Left ventricle myocardium inferior (tissue), 1 donor: ENCODE data around the gene BNC2. TPM values are rescaled to one million over a fixed set of nuclear protein-coding genes. Genes with fewer than 3 reads are reported as not detected.

Experiments
- DNase-seq: peaks from one replicate; pipeline ENCODE4 v3.0.0-alpha.2; 2020
- H3K27ac ChIP-seq: fragments of 200-600 bp; replicated peaks from 2 replicates; pipeline ENCODE4 v1.8.0; 2021
- H3K27me3 ChIP-seq: fragments of 200-600 bp; 2 replicates; pipeline ENCODE4 v1.8.0; 2021; ENCODE audit warnings: low read depth
- H3K36me3 ChIP-seq: fragments of 200-600 bp; 2 replicates; pipeline ENCODE4 v1.8.0; 2021
- H3K4me1 ChIP-seq: fragments of 200-600 bp; 2 replicates; pipeline ENCODE4 v1.8.0; 2021
- H3K4me3 ChIP-seq: fragments of 200-600 bp; 2 replicates; pipeline ENCODE4 v1.8.0; 2021; ENCODE audit warnings: mild to moderate bottlenecking, moderate library complexity
- H3K9me3 ChIP-seq: fragments of 200-600 bp; replicated peaks from 2 replicates; pipeline ENCODE4 v1.8.0; 2021
- CTCF ChIP-seq: fragments of 200-600 bp; IDR thresholded peaks from 2 replicates; pipeline ENCODE4 v1.8.0; 2021; ENCODE audit warnings: antibody characterized with exemption, mild to moderate bottlenecking, borderline replicate concordance
- intact Hi-C: fragments of 100-400 bp; cut with micrococcal nuclease; formaldehyde crosslinking; loops from one replicate; pipeline ENCODE4 v1.11.0; 2022
- total RNA-seq: library from RNA; stranded (reverse); fragmentation: NEBNext Ultra II Directional; extraction: Animal tissue kit (Norgen Biotek cat#: 25700); gene quantifications from one replicate; pipeline ENCODE4 v1.2.1, GENCODE V29; 2021
- donor health status: DM: no; HTN: yes; CAD: no; lungs with severe emphysema.

BNC2 gene
- total RNA-seq, 1 donor from 2014 or later = 3.5 TPM

GRCh38 chr9:16514131-16514530, 356.3 kb downstream of the BNC2 start:
- DNase-seq = no peak
- peaks cover 15% of the 10 kb centered on the region for H3K4me1 ChIP-seq
- TF ChIP-seq CTCF = no peak
- no peak overlapping the region for H3K27ac ChIP-seq
- peaks cover 15% of the 10 kb centered on the region for H3K27me3 ChIP-seq
- H3K36me3 ChIP-seq = no peaks in the 10 kb centered on the region
- H3K4me3 ChIP-seq = no peak overlapping the region
- H3K9me3 ChIP-seq = no peaks in the 10 kb centered on the region
- intact Hi-C loops = no loop called here

GRCh38 chr9:16512281-16512680, 358.2 kb downstream of the BNC2 start:
- Histone ChIP-seq H3K36me3 (no peaks in the 10 kb centered on the region), H3K9me3 (no peaks in the 10 kb centered on the region), H3K4me3 (no peak overlapping the region), H3K4me1 (peaks cover 15% of the 10 kb centered on the region), H3K27ac (no peak overlapping the region), H3K27me3 (peaks cover 15% of the 10 kb centered on the region)
- TF ChIP-seq CTCF = no peak
- intact Hi-C loops = no loop called here
- no peak for DNase-seq

- Histone ChIP-seq H3K4me1 (peaks cover 7% of the 10 kb centered on the region), H3K27ac (no peak overlapping the region), H3K4me3 (no peak overlapping the region), H3K36me3 (no peaks in the 10 kb centered on the region), H3K27me3 (peaks cover 15% of the 10 kb centered on the region), H3K9me3 (no peaks in the 10 kb centered on the region)
- intact Hi-C loops = no loop called here
- TF ChIP-seq CTCF = no peak
- no peak for DNase-seq
Observed at GRCh38 chr9:16510482-16510881, 360.0 kb downstream of the BNC2 start.

- H3K4me1 ChIP-seq = peaks cover 2% of the 10 kb centered on the region
- H3K36me3 ChIP-seq = no peaks in the 10 kb centered on the region
- H3K27me3 ChIP-seq = peaks cover 15% of the 10 kb centered on the region
- H3K4me3 ChIP-seq = no peak overlapping the region
- no peak overlapping the region for H3K27ac ChIP-seq
- no peaks in the 10 kb centered on the region for H3K9me3 ChIP-seq
- TF ChIP-seq CTCF = no peak
- intact Hi-C loops = no loop called here
- no peak for DNase-seq
Observed at GRCh38 chr9:16509997-16510396, 360.5 kb downstream of the BNC2 start.

GRCh38 chr9:16505199-16505598, 365.3 kb downstream of the BNC2 start:
- H3K4me1 ChIP-seq = no peaks in the 10 kb centered on the region
- no peaks in the 10 kb centered on the region for H3K27me3 ChIP-seq
- no peak overlapping the region for H3K4me3 ChIP-seq
- DNase-seq = no peak
- H3K27ac ChIP-seq = no peak overlapping the region
- no peaks in the 10 kb centered on the region for H3K36me3 ChIP-seq
- intact Hi-C loops = no loop called here
- no peak for TF ChIP-seq CTCF
- H3K9me3 ChIP-seq = no peaks in the 10 kb centered on the region

GRCh38 chr9:16501726-16502125, 368.7 kb downstream of the BNC2 start:
- Histone ChIP-seq H3K4me3 (no peak overlapping the region), H3K4me1 (no peaks in the 10 kb centered on the region), H3K36me3 (no peaks in the 10 kb centered on the region), H3K27ac (no peak overlapping the region), H3K27me3 (no peaks in the 10 kb centered on the region), H3K9me3 (no peaks in the 10 kb centered on the region)
- intact Hi-C loops = no loop called here
- no peak for TF ChIP-seq CTCF
- no peak for DNase-seq
